H1 (cell line): ENCODE data around the gene PPIP5K1. TPM values are rescaled to one million over a fixed set of nuclear protein-coding genes. Genes with fewer than 3 reads are reported as not detected.
A peak's percentile ranks its signal among the peaks of the same experiment; 100 is the strongest.

Experiments
- NANOG ChIP-seq: IDR thresholded peaks from 2 replicates; pipeline ENCODE4 v1.6.1; 2011; ENCODE audit warnings: low read length, low read depth, mild to moderate bottlenecking, inconsistent platforms; ENCODE audit not compliant: insufficient read depth, poor library complexity, severe bottlenecking
- RAD21 ChIP-seq, 2 experiments: IDR thresholded peaks in 1 of 2; conservative IDR thresholded peaks in 1 of 2; 2 replicates each; pipeline ENCODE4 v1.6.1; 2011; ENCODE audit warnings: low read depth in 2 of 2, low read length in 2 of 2, improper control_type of control experiment in 1 of 2, inconsistent platforms in 1 of 2, mild to moderate bottlenecking in 1 of 2, moderate library complexity in 1 of 2
- SIN3A ChIP-seq, 2 experiments: IDR thresholded peaks in 1 of 2; conservative IDR thresholded peaks in 1 of 2; 2 replicates each; pipeline ENCODE4 v1.6.1; 2011 to 2012; ENCODE audit warnings: low read length in 2 of 2, improper control_type of control experiment in 1 of 2, low read depth in 1 of 2, mild to moderate bottlenecking in 1 of 2
- SRF ChIP-seq: IDR thresholded peaks from 2 replicates; pipeline ENCODE4 v1.6.1; 2011; ENCODE audit warnings: mild to moderate bottlenecking, low read depth, low read length, moderate library complexity
- SUZ12 ChIP-seq: fragments of 200-600 bp; sonication (generic); IDR thresholded peaks from 2 replicates; pipeline ENCODE4 v1.6.1; 2012; ENCODE audit warnings: mild to moderate bottlenecking, inconsistent platforms, low read length, moderate library complexity, mixed read lengths
- TAF7 ChIP-seq: optimal IDR thresholded peaks from 2 replicates; pipeline ENCODE3; 2011; ENCODE audit warnings: low read depth, mild to moderate bottlenecking, inconsistent platforms, low read length, moderate library complexity, borderline replicate concordance
- TEAD4 ChIP-seq: IDR thresholded peaks from 2 replicates; pipeline ENCODE4 v1.6.1; 2012; ENCODE audit warnings: low read depth, low read length, inconsistent platforms, mixed read lengths
- YY1 ChIP-seq: IDR thresholded peaks from 2 replicates; pipeline ENCODE4 v1.6.1; 2011; ENCODE audit warnings: low read depth, mild to moderate bottlenecking, low read length
- polyA plus RNA-seq, 7 experiments: library from polyadenylated mRNA; depleted of rRNA in 3 of 7; stranded (reverse) in 5 of 7; unstranded in 2 of 7; fragments of >200 nt in 5 of 7; fragments of 200-250 nt in 2 of 7; gene quantifications; 1 replicate in 5 of 7; 2 replicates in 1 of 7; 4 replicates in 1 of 7; pipeline versions ENCODE4 v1.2.1 to v1.2.3, GENCODE V29; 2011 to 2013; ENCODE audit warnings: missing spikeins in 2 of 7, mixed read lengths in 2 of 7
- total RNA-seq: library from RNA; stranded (reverse); fragmentation: NEBNext Ultra II Directional; extraction: Animal tissue kit (Norgen Biotek cat#: 25700); gene quantifications from 2 replicates; pipeline ENCODE4 v1.2.1, GENCODE V29; 2021
- TF ChIP-seq, protein P1 (sequence below), 3 experiments: IDR thresholded peaks; 1 replicate in 2 of 3; 2 replicates in 1 of 3; pipeline versions ENCODE4 v1.5.1 to v1.6.1; 2011; ENCODE audit warnings: low read length in 3 of 3, mild to moderate bottlenecking in 3 of 3, inconsistent platforms in 2 of 3, low read depth in 1 of 3, moderate library complexity in 1 of 3; ENCODE audit not compliant: insufficient read depth in 1 of 3; ENCODE audit errors: control extremely low read depth in 1 of 3

The PPIP5K1 gene
- total and polyA plus RNA-seq, 2 of the 8 experiments (the other 6 are each of a cell fraction or from before 2014, with no cell fraction given) = 18.8 to 22.7 TPM

DNA sequence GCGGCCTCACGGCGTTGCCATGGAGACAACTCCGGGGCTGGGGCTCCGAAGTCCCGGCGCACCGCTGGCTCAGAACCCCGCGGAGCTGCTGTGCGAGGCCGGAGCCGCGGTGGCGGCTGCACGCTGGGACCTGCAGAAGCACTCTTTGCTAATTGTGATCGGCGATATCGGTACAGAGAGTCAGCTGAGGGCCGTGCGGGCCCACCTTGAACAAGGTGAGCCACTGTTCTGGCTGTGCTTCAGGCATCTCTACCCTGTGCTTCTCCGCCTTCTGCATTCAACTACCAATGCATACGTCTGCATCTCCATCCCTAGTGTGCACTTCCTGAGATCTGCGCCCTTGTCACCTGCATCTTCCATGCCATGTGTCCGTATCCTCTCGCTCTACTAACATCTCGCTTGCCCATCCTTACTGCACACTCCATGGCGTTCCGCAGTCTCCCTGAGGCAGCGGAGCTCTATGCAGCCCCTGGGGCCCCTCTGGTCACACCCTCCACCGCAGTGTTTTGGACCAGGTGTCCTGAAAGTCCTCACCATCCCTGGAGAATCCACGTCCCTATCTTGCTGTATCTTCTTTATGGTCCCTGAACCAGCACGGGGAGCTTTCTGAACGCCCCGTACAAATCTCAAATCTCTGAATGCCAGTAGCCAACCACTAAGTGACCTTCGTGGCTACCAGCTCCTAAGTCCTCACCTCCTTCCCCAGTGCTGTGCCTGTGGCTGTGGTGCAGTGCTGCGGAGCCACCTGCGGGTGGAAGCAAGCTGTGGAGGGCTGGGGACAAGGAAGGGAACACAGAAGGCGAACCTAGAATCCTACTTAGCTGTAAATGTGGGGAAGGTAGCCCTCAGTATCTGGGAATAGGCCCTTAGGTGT lies 78.8 kb downstream of the PPIP5K1 start (continued):
- TF ChIP-seq SRF (no peak), SIN3A (conservative IDR thresholded peaks at IDR 0.05 in 1 of 2, IDR thresholded peaks at IDR 0.05 in 1 of 2; ENCODE audit: low read depth in 1 of 2, low read length in 2 of 2) (peak; percentile 62 to 97; a peak in 2 of 4 replicates), YY1 (no peak), NANOG (no peak), TAF7 (peak; percentile 13), RAD21 (IDR thresholded peaks at IDR 0.05 in 1 of 2, conservative IDR thresholded peaks at IDR 0.05 in 1 of 2; ENCODE audit: low read depth in 2 of 2, low read length in 2 of 2) (peak; percentile 42 to 53), SUZ12 (no peak), TEAD4 (no peak)
- TF ChIP-seq, protein P1, sequence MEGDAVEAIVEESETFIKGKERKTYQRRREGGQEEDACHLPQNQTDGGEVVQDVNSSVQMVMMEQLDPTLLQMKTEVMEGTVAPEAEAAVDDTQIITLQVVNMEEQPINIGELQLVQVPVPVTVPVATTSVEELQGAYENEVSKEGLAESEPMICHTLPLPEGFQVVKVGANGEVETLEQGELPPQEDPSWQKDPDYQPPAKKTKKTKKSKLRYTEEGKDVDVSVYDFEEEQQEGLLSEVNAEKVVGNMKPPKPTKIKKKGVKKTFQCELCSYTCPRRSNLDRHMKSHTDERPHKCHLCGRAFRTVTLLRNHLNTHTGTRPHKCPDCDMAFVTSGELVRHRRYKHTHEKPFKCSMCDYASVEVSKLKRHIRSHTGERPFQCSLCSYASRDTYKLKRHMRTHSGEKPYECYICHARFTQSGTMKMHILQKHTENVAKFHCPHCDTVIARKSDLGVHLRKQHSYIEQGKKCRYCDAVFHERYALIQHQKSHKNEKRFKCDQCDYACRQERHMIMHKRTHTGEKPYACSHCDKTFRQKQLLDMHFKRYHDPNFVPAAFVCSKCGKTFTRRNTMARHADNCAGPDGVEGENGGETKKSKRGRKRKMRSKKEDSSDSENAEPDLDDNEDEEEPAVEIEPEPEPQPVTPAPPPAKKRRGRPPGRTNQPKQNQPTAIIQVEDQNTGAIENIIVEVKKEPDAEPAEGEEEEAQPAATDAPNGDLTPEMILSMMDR (IDR thresholded peaks at IDR 0.05; ENCODE audit: control extremely low read depth in 1 of 3, insufficient read depth in 1 of 3, low read depth in 1 of 3, low read length in 3 of 3) = peak; percentile 32 to 39 (median 37); a peak in 3 of 4 replicates
